Measurements from ENCODE around the gene ENTPD1.
"Not testable (repeated sequence)": the region's sequence is repeated elsewhere in the genome, so short reads cannot be mapped to it uniquely, and the experiment has no call there.

The ENTPD1 gene

GRCh38 chr10:95872158-95872711 lies 116.3 kb downstream of the ENTPD1 start:
- DNase-seq, result no peak

GRCh38 chr10:95873139-95873538 lies 117.2 kb downstream of the ENTPD1 start:
- DNase-seq, result no peak

- no peak for DNase-seq
Measured at GRCh38 chr10:95873651-95874050, 117.7 kb downstream of the ENTPD1 start.

GRCh38 chr10:95874783-95875182 lies 118.8 kb downstream of the ENTPD1 start:
- DNase-seq, result not testable (repeated sequence)

GRCh38 chr10:95876756-95877155 lies 120.8 kb downstream of the ENTPD1 start:
- DNase-seq, result no peak

GRCh38 chr10:95877881-95878280 lies 121.9 kb downstream of the ENTPD1 start:
- no peak for DNase-seq

GRCh38 chr10:95880704-95881103 lies 124.7 kb downstream of the ENTPD1 start:
- DNase-seq, result no peak

GRCh38 chr10:95881316-95881715 lies 125.4 kb downstream of the ENTPD1 start:
- no peak for DNase-seq

GRCh38 chr10:95889830-95890229 lies 133.9 kb downstream of the ENTPD1 start:
- no peak for DNase-seq

- DNase-seq, result no peak
Measured at GRCh38 chr10:95896071-95896850, 140.3 kb downstream of the ENTPD1 start.

GRCh38 chr10:95905897-95906580 lies 150.1 kb downstream of the ENTPD1 start:
- DNase-seq, result not testable (repeated sequence)

- DNase-seq, result peak; percentile 5 to 25
Measured at GRCh38 chr10:95906677-95907455, 150.9 kb downstream of the ENTPD1 start.

GRCh38 chr10:95907456-95908253 lies 151.7 kb downstream of the ENTPD1 start, which contains the start of gene CC2D2B:
Gene CC2D2B (plus strand): TSS chr10:95907975. CDS start chr10:95911324, 3,349 bp downstream.
- peak; percentile 50 to 64 for DNase-seq

- DNase-seq, result no peak
Measured at GRCh38 chr10:95908450-95908849, 152.5 kb downstream of the ENTPD1 start.

- no peak for DNase-seq
Measured at GRCh38 chr10:95909561-95909960, 153.6 kb downstream of the ENTPD1 start.

- not testable (repeated sequence) for DNase-seq
Measured at GRCh38 chr10:95916039-95916438, 160.1 kb downstream of the ENTPD1 start.
